C4-2B (cell line): Measurements from ENCODE around the gene RAB43.

Source experiments
- ZFX ChIP-seq: fragments of 450-650 bp; IDR thresholded peaks from 2 replicates; pipeline ENCODE4 v1.6.1; 2017
- TF ChIP-seq, protein P1 (sequence below): fragments of 450-650 bp; conservative IDR thresholded peaks from 2 replicates; pipeline ENCODE4 v1.5.1; 2017; ENCODE audit warnings: mild to moderate bottlenecking

DNA sequence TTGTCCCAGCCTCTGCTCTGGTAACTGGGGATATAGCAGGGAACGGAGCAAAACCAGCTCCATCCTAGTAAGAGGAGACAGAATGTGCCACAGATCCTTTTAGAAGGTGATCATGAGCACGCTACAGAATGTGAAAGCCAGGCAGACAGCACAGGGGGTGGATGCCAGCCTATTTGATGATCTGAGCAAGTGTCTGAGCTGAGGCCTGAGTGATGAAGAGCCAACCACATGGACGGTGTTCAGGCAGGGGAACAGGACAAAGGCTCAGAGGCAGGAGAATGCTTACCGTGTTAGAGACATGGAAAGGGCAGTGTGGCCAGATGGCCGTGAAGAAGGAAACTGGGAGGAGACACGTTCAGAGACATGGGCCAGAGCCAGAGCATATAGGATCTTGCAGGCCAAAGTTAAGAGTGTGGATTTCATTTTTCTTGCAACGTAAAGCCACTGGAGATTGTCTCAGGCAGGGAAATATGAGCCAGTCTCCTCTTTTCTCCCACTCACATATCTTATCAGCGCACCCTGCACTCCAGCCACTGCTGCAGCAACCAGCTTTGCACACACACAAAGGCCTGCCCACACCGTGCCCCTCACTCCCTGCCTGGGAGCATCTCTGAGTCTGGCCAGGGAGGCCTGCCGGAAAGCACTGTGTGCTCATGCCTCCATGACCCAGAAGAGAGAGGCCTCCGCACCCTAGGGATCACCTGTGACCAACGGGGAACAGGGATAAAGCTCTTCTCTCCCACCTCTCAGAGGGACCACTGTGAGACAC, 20.1 kb downstream of the RAB43 start:
- TF ChIP-seq, protein P1, sequence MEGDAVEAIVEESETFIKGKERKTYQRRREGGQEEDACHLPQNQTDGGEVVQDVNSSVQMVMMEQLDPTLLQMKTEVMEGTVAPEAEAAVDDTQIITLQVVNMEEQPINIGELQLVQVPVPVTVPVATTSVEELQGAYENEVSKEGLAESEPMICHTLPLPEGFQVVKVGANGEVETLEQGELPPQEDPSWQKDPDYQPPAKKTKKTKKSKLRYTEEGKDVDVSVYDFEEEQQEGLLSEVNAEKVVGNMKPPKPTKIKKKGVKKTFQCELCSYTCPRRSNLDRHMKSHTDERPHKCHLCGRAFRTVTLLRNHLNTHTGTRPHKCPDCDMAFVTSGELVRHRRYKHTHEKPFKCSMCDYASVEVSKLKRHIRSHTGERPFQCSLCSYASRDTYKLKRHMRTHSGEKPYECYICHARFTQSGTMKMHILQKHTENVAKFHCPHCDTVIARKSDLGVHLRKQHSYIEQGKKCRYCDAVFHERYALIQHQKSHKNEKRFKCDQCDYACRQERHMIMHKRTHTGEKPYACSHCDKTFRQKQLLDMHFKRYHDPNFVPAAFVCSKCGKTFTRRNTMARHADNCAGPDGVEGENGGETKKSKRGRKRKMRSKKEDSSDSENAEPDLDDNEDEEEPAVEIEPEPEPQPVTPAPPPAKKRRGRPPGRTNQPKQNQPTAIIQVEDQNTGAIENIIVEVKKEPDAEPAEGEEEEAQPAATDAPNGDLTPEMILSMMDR: no peak
- TF ChIP-seq ZFX: no peak
